HepG2 (cell line): ENCODE data around the gene SYMPK. TPM values are rescaled to one million over a fixed set of nuclear protein-coding genes. Genes with fewer than 3 reads are reported as not detected.

Experiments used
- MAZ ChIP-seq, 2 experiments: sonication (generic) in 1 of 2; formaldehyde crosslinking in 1 of 2; IDR thresholded peaks; 2 replicates each; pipeline versions ENCODE4 v1.5.0 to v1.6.1; 2012 to 2020; ENCODE audit warnings: low read depth in 2 of 2, mild to moderate bottlenecking in 2 of 2, borderline replicate concordance in 1 of 2, improper control_type of control experiment in 1 of 2, low read length in 1 of 2, missing genetic modification reagents in 1 of 2, moderate library complexity in 1 of 2
- MED8 ChIP-seq: sonication (generic); formaldehyde crosslinking; IDR thresholded peaks from 2 replicates; pipeline ENCODE4 v1.8.1; 2023; ENCODE audit warnings: mild to moderate bottlenecking, missing genetic modification reagents; ENCODE audit not compliant: insufficient replicate concordance
- SOX13 ChIP-seq, 3 experiments: fragments of 450-650 bp in 1 of 3; sonication (generic) in 1 of 3; formaldehyde crosslinking in 1 of 3; IDR thresholded peaks in 2 of 3; conservative IDR thresholded peaks in 1 of 3; 2 replicates each; pipeline versions ENCODE4 v1.5.0 to v1.6.1; 2016 to 2020; ENCODE audit warnings: antibody characterized with exemption in 1 of 3, mild to moderate bottlenecking in 1 of 3, missing compliant biosample characterization in 1 of 3, missing genetic modification reagents in 1 of 3, moderate library complexity in 1 of 3
- ZNF530 ChIP-seq: sonication (generic); formaldehyde crosslinking; IDR thresholded peaks from 2 replicates; pipeline ENCODE4 v1.5.0; 2020; ENCODE audit warnings: low read depth, mild to moderate bottlenecking, missing genetic modification reagents
- ZNF670 ChIP-seq: sonication (generic); formaldehyde crosslinking; IDR thresholded peaks from 2 replicates; pipeline ENCODE4 v1.8.0; 2022; ENCODE audit warnings: mild to moderate bottlenecking, missing genetic modification reagents, borderline replicate concordance
- ZNF83 ChIP-seq: sonication (generic); formaldehyde crosslinking; IDR thresholded peaks from 2 replicates; pipeline ENCODE4 v1.4.0; 2020; ENCODE audit warnings: missing genetic modification reagents, mild to moderate bottlenecking, borderline replicate concordance
- ZNF841 ChIP-seq: sonication (generic); formaldehyde crosslinking; IDR thresholded peaks from 2 replicates; pipeline ENCODE4 v1.8.1; 2023; ENCODE audit warnings: missing genetic modification reagents, borderline replicate concordance
- polyA plus RNA-seq, 8 experiments: library from polyadenylated mRNA; depleted of rRNA in 3 of 8; stranded (reverse) in 7 of 8; unstranded in 1 of 8; fragments of >200 nt; fragmentation: Illumina TruSeq in 4 of 8; extraction: Trizol in 4 of 8; gene quantifications; 2 replicates each; pipeline versions ENCODE4 v1.2.1 to v1.2.3, GENCODE V29; 2011 to 2016; ENCODE audit warnings: low read depth in 4 of 8, missing spikeins in 1 of 8, mixed read lengths in 1 of 8; ENCODE audit not compliant: insufficient read depth in 1 of 8
- total RNA-seq, 5 experiments: library from RNA; depleted of rRNA; stranded (reverse); fragments of >200 nt; fragmentation: Illumina TruSeq; extraction: Trizol; gene quantifications; 2 replicates each; pipeline ENCODE4 v1.2.3, GENCODE V29; 2016; ENCODE audit warnings: low read depth in 1 of 5
- TF ChIP-seq, protein P1 (sequence below): sonication (generic); formaldehyde crosslinking; IDR thresholded peaks from 2 replicates; pipeline ENCODE4 v1.5.1; 2020; ENCODE audit warnings: missing genetic modification reagents, mild to moderate bottlenecking, borderline replicate concordance
- TF ChIP-seq, protein P2 (sequence below): sonication (generic); formaldehyde crosslinking; IDR thresholded peaks from 2 replicates; pipeline ENCODE4 v1.5.0; 2020; ENCODE audit warnings: missing genetic modification reagents
- TF ChIP-seq, protein P3 (sequence below): IDR thresholded peaks from 2 replicates; pipeline ENCODE4 v1.6.1; 2016; ENCODE audit warnings: low read depth
- TF ChIP-seq, protein P4 (sequence below): sonication (generic); formaldehyde crosslinking; IDR thresholded peaks from 2 replicates; pipeline ENCODE4 v1.4.0; 2020; ENCODE audit warnings: mild to moderate bottlenecking, missing genetic modification reagents
- TF ChIP-seq, protein P5 (sequence below): sonication (generic); formaldehyde crosslinking; IDR thresholded peaks from 2 replicates; pipeline ENCODE4 v1.5.1; 2020; ENCODE audit warnings: mild to moderate bottlenecking, moderate library complexity, missing genetic modification reagents
- TF ChIP-seq, protein P6 (sequence below): IDR thresholded peaks from 2 replicates; pipeline ENCODE4 v1.6.1; 2016; ENCODE audit warnings: missing biosample characterization, missing genetic modification reagents, low read depth
- TF ChIP-seq, protein P7 (sequence below), 2 experiments: sonication (generic) in 1 of 2; formaldehyde crosslinking in 1 of 2; IDR thresholded peaks; 2 replicates each; pipeline versions ENCODE4 v1.4.0 to v1.6.1; 2018 to 2020; ENCODE audit warnings: missing genetic modification reagents in 2 of 2, borderline replicate concordance in 1 of 2, low read depth in 1 of 2, mild to moderate bottlenecking in 1 of 2, missing biosample characterization in 1 of 2

The SYMPK gene
- total and polyA plus RNA-seq, 2 of the 13 experiments (the other 11 are each of a cell fraction or from before 2014, with no cell fraction given): 21.9 to 55.7 TPM

DNA sequence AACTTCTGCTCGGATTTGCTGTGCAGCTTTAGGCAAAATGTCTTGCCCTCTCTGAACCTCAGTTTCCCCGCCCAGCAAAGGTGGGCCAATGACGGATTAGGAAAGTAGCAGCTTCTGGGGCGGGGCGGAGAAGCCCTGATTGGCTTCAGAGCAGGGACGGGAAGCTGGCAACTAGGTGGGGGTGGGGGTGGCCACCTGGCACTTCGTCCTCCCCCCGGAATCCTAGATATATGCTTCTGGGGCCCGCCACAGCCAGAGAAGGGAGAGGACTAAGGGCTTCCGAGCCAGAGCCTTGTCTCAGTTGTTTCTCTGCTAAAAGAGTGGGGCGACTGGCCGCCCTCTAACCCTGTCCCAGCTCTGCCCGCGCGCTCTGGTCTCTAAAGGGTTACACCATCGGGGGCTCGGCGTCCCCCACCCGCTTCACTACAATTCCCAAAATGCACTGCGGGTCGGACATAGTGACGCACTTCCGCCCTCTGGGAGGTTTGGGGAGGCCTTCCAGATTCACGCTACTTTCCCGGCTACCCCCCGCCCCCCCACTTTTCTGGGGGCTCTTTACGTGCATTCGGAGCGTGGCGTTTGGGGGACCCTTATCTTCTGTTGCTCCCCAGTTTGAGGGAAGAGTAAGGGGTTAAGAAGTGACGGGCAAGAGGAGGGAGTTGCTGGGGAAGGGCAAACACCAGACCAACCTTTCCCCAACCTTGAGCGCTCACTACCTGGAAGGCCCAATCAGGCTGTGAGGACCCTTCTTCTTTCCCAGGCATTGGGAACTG, 23.7 kb upstream of the SYMPK start (continued):
- TF ChIP-seq SOX13 (IDR thresholded peaks at IDR 0.05) (no peak), SOX13 (CRISPR knock-in tag; conservative IDR thresholded peaks at IDR 0.05 in 1 of 2, IDR thresholded peaks at IDR 0.05 in 1 of 2) (no peak), ZNF83 (0 out of 2 replicates have a peak, but pooled peaks have one; percentile 46), ZNF670 (CRISPR knock-in tag) (no peak), MED8 (CRISPR knock-in tag) (peak; percentile 53), ZNF530 (CRISPR knock-in tag) (no peak), MAZ (IDR thresholded peaks at IDR 0.05; ENCODE audit: borderline replicate concordance, low read depth, low read length) (peak; percentile 95), MAZ (CRISPR knock-in tag; IDR thresholded peaks at IDR 0.05; ENCODE audit: low read depth) (no peak), ZNF841 (CRISPR knock-in tag) (no peak)
- TF ChIP-seq, protein P1, sequence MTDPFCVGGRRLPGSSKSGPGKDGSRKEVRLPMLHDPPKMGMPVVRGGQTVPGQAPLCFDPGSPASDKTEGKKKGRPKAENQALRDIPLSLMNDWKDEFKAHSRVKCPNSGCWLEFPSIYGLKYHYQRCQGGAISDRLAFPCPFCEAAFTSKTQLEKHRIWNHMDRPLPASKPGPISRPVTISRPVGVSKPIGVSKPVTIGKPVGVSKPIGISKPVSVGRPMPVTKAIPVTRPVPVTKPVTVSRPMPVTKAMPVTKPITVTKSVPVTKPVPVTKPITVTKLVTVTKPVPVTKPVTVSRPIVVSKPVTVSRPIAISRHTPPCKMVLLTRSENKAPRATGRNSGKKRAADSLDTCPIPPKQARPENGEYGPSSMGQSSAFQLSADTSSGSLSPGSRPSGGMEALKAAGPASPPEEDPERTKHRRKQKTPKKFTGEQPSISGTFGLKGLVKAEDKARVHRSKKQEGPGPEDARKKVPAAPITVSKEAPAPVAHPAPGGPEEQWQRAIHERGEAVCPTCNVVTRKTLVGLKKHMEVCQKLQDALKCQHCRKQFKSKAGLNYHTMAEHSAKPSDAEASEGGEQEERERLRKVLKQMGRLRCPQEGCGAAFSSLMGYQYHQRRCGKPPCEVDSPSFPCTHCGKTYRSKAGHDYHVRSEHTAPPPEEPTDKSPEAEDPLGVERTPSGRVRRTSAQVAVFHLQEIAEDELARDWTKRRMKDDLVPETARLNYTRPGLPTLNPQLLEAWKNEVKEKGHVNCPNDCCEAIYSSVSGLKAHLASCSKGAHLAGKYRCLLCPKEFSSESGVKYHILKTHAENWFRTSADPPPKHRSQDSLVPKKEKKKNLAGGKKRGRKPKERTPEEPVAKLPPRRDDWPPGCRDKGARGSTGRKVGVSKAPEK (CRISPR knock-in tag): no peak
- TF ChIP-seq, protein P2, sequence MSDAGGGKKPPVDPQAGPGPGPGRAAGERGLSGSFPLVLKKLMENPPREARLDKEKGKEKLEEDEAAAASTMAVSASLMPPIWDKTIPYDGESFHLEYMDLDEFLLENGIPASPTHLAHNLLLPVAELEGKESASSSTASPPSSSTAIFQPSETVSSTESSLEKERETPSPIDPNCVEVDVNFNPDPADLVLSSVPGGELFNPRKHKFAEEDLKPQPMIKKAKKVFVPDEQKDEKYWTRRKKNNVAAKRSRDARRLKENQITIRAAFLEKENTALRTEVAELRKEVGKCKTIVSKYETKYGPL (CRISPR knock-in tag): peak; percentile 75; the same call in 1 of the 2 replicates
- TF ChIP-seq, protein P3, sequence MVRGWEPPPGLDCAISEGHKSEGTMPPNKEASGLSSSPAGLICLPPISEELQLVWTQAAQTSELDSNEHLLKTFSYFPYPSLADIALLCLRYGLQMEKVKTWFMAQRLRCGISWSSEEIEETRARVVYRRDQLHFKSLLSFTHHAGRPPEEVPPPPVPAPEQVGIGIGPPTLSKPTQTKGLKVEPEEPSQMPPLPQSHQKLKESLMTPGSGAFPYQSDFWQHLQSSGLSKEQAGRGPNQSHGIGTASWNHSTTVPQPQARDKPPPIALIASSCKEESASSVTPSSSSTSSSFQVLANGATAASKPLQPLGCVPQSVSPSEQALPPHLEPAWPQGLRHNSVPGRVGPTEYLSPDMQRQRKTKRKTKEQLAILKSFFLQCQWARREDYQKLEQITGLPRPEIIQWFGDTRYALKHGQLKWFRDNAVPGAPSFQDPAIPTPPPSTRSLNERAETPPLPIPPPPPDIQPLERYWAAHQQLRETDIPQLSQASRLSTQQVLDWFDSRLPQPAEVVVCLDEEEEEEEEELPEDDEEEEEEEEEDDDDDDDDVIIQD: no peak
- TF ChIP-seq, protein P4, sequence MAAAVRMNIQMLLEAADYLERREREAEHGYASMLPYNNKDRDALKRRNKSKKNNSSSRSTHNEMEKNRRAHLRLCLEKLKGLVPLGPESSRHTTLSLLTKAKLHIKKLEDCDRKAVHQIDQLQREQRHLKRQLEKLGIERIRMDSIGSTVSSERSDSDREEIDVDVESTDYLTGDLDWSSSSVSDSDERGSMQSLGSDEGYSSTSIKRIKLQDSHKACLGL (CRISPR knock-in tag): 0 out of 2 replicates have a peak, but pooled peaks have one; percentile 24
- TF ChIP-seq, protein P5, sequence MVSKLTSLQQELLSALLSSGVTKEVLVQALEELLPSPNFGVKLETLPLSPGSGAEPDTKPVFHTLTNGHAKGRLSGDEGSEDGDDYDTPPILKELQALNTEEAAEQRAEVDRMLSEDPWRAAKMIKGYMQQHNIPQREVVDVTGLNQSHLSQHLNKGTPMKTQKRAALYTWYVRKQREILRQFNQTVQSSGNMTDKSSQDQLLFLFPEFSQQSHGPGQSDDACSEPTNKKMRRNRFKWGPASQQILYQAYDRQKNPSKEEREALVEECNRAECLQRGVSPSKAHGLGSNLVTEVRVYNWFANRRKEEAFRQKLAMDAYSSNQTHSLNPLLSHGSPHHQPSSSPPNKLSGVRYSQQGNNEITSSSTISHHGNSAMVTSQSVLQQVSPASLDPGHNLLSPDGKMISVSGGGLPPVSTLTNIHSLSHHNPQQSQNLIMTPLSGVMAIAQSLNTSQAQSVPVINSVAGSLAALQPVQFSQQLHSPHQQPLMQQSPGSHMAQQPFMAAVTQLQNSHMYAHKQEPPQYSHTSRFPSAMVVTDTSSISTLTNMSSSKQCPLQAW: no peak; the same call in 1 of the 2 replicates
- TF ChIP-seq, protein P6, sequence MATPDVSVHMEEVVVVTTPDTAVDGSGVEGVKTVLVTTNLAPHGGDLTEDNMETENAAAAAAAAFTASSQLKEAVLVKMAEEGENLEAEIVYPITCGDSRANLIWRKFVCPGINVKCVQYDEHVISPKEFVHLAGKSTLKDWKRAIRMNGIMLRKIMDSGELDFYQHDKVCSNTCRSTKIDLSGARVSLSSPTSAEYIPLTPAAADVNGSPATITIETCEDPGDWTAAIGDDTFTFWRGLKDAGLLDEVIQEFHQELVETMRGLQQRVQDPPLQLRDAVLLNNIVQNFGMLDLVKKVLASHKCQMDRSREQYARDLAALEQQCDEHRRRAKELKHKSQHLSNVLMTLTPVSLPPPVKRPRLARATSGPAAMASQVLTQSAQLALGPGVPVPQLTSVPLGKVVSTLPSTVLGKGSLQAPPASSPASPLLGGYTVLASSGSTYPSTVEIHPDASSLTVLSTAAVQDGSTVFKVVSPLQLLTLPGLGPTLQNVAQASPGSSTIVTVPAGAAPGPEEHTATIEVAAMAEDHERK (CRISPR knock-in tag): no peak
- TF ChIP-seq, protein P7, sequence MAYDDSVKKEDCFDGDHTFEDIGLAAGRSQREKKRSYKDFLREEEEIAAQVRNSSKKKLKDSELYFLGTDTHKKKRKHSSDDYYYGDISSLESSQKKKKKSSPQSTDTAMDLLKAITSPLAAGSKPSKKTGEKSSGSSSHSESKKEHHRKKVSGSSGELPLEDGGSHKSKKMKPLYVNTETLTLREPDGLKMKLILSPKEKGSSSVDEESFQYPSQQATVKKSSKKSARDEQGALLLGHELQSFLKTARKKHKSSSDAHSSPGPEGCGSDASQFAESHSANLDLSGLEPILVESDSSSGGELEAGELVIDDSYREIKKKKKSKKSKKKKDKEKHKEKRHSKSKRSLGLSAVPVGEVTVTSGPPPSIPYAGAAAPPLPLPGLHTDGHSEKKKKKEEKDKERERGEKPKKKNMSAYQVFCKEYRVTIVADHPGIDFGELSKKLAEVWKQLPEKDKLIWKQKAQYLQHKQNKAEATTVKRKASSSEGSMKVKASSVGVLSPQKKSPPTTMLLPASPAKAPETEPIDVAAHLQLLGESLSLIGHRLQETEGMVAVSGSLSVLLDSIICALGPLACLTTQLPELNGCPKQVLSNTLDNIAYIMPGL (CRISPR knock-in tag; IDR thresholded peaks at IDR 0.05; ENCODE audit: borderline replicate concordance in 1 of 2, low read depth in 1 of 2): peak; percentile 68 to 80
